ENCODE measurements around the gene TNS3.
"Not testable (repeated sequence)": the region's sequence is repeated elsewhere in the genome, so short reads cannot be mapped to it uniquely, and the experiment has no call there.

Gene TNS3

GRCh38 chr7:47262881-47263280 is 319.0 kb downstream of the TNS3 start:
- TF ChIP-seq, protein P1, sequence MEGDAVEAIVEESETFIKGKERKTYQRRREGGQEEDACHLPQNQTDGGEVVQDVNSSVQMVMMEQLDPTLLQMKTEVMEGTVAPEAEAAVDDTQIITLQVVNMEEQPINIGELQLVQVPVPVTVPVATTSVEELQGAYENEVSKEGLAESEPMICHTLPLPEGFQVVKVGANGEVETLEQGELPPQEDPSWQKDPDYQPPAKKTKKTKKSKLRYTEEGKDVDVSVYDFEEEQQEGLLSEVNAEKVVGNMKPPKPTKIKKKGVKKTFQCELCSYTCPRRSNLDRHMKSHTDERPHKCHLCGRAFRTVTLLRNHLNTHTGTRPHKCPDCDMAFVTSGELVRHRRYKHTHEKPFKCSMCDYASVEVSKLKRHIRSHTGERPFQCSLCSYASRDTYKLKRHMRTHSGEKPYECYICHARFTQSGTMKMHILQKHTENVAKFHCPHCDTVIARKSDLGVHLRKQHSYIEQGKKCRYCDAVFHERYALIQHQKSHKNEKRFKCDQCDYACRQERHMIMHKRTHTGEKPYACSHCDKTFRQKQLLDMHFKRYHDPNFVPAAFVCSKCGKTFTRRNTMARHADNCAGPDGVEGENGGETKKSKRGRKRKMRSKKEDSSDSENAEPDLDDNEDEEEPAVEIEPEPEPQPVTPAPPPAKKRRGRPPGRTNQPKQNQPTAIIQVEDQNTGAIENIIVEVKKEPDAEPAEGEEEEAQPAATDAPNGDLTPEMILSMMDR (IDR thresholded peaks at IDR 0.05; ENCODE audit: low read depth, low read length) = no peak

GRCh38 chr7:47262160-47262559 is 319.8 kb downstream of the TNS3 start:
- H3K4me3 ChIP-seq (ENCODE audit: low read depth, low read length) = not testable (repeated sequence)

More at GRCh38 chr7:47262881-47263280, 319.0 kb downstream of the TNS3 start:
- no peak overlapping the region for H3K4me3 ChIP-seq (ENCODE audit: low read depth, low read length)

GRCh38 chr7:47260270-47260669 is 321.6 kb downstream of the TNS3 start:
- TF ChIP-seq, protein P1 (IDR thresholded peaks at IDR 0.05; ENCODE audit: low read depth, low read length) = no peak
- no peak overlapping the region for H3K4me3 ChIP-seq (ENCODE audit: low read depth, low read length)

DNA sequence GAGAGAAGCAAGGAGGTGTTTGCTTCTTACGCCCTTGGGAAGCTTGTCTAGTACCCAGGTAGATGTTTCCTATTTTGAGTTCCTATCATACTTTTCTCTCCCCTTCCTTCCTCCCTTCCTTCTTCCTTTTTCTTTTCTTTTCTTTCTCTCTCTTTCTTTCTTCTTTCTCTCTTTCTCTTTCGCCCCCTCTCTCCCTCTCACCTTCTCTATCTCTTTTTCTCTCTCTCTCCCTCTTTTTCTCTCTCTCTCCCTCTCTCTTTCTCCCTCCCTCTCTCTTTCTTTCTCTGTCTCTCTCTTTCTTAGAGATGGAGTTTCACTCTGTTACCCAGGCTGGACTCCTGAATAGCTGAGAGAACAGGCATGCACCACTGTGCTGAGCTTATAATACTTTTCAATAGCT is 322.2 kb downstream of the TNS3 start:
- H3K4me3 ChIP-seq (ENCODE audit: low read depth, low read length) = no peak overlapping the region
- TF ChIP-seq, protein P1 (IDR thresholded peaks at IDR 0.05; ENCODE audit: low read depth, low read length) = no peak

- TF ChIP-seq, protein P1 (IDR thresholded peaks at IDR 0.05; ENCODE audit: low read depth, low read length) = no peak
- H3K4me3 ChIP-seq (ENCODE audit: low read depth, low read length) = no peak overlapping the region
Measured at GRCh38 chr7:47258798-47259197, 323.1 kb downstream of the TNS3 start.

DNA sequence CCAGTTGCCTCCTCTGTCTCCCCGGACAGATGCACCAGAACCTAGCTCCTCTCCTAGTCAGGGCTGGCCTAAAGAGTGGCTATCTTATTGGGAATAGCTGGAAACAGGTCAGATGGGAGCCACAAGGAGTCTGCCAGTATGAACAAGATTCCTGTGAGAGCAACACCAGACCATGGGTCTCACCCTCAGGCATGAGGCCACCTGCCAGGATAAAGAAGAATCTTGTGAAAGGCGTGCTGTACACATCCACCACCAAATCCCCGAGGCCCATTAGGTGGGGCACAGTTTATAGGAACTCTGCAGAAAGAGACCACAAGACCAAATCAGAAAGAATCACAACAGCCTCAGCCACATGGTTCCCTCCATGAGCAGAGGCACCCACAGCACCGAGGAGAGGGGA is 325.9 kb downstream of the TNS3 start:
- no peak overlapping the region for H3K4me3 ChIP-seq (ENCODE audit: low read depth, low read length)
- TF ChIP-seq, protein P1 (IDR thresholded peaks at IDR 0.05; ENCODE audit: low read depth, low read length) = no peak

GRCh38 chr7:47255441-47255840 is 326.5 kb downstream of the TNS3 start:
- no peak overlapping the region for H3K4me3 ChIP-seq (ENCODE audit: low read depth, low read length)
- TF ChIP-seq, protein P1 (IDR thresholded peaks at IDR 0.05; ENCODE audit: low read depth, low read length) = no peak

- H3K4me3 ChIP-seq (ENCODE audit: low read depth, low read length) = no peak overlapping the region
- TF ChIP-seq, protein P1 (IDR thresholded peaks at IDR 0.05; ENCODE audit: low read depth, low read length) = no peak
Measured at GRCh38 chr7:47255007-47255406, 326.9 kb downstream of the TNS3 start.

Measured in WI38 (cell line).